Stimulated activated CD8-positive, alpha-beta memory T cell treated with anti-CD3 and anti-CD28 coated beads, Interleukin-7, amount 100 ng/mL, for 48 hours (primary cell): ENCODE measurements around the gene CARD14.

Source experiments
- DNase-seq, 2 donors: peaks; one replicate each; pipeline ENCODE4 v3.0.0-alpha.2; 2020; ENCODE audit warnings: low read depth in 1 of 2; ENCODE audit errors: extremely low read depth in 1 of 2

Gene CARD14

DNA sequence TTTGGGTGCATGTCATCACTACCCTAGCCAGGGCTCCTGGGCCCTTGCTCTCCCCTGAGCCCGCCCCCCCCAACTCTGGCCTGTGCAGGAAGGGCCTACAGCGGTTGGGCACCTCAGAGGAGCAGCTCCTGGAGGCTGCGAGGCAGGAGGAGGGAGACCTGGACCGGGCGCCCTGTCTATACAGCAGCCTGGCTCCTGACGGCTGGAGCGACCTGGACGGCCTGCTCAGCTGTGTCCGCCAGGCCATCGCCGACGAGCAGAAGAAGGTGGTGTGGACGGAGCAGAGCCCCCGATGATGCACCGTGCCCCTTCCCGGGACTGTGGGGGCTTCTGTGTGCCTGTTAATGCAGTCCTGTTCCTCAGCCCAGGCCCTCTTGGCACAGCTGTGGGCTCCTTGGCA lies 38.2 kb downstream of the CARD14 start:
- no peak for DNase-seq

DNA sequence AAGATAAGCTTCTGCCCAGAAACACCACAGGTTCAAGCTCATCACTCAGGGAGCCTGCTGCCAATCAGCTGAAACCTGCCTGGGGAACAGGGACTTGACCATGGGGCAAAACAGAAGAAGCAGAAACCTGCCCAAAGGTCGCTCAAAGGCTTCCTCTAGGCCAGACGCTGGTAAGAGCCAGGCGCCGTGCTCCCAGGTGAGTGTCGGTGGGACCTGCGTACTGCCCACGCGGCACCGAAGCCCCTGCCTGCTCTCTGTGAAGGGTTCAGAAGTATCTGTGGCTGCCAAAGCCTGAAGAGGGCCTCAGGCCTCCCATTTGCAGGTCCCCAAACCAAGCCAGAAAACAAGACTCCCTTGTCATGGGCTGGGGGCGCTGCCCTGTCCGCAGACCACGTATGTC lies 39.9 kb downstream of the CARD14 start:
- DNase-seq, result no peak

DNA sequence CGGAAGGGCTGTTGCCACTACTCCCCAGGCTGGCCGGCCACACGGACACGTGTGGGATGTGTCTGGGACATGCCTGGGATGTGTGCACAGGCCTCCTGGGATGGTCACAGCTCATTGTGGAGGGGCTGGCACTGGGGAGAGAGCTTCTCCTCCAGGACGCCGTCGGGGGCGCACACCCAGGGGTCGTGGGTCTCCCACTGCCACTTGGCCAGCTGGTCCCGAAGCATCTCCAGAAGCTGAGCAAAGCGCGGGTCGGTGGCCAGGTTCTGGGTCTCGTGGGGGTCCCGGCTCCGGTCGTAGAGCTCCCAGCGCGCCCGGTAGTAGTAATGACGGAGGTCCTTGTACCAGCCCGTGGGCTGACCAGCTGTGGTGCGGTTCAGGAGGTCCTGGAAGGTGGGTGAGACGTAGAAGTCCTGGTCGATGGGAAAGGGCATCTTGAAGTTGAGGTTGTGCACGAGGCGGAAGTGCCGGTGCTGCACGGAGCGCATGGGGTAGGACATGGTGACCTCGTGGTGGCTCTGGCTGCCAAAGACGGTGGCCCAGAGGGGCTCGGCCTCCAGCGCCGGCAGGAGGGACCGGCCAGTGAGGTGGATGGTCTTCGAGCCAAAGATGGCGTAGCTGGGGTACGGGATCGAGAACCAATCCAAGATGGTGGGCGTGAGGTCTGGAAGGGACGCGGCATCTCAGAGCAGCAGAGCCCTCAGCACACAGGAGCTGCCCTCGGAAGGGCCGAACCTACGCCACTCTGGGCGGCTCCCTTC lies 40.7 kb downstream of the CARD14 start:
- DNase-seq, result no peak

DNA sequence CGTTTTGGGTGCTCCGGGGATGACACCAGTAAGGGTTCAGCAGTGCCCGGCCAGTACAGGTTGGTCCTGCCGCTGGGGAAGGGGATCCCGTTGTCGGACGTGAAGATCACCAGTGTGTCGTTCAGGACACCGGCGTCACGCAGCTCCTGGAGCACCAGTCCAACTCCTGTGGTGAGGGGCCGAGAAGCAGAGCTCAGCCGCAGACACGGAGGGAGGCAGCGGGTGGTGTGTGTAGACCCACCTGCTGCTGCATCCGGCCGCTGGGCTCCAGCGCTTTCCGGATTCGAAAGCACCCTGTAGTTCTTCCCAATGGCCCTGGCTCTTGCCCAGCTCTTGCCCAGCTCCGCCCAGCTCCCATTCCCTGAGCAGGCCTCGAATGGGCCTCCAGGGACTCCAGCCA lies 42.3 kb downstream of the CARD14 start:
- no peak for DNase-seq

DNA sequence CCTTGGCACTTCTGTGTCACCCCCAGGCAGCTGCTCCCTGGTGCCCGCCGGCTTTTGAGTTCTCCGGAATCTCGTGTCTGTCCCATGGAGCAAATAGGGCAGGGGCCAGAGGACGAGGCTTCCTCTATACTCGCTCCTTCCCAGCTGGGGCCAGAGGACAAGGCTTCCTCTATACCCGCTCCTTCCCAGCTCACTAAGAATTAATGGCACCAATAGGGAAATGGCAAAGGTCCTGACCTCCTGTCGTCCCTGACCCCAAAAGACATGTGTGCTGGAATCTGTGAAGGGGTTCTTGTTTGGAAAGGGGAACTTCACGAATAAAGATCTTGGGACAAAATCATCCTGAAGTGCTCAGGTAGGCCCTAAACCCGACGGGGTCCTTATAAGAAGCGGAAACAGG lies 42.7 kb downstream of the CARD14 start:
- DNase-seq, result no peak

DNA sequence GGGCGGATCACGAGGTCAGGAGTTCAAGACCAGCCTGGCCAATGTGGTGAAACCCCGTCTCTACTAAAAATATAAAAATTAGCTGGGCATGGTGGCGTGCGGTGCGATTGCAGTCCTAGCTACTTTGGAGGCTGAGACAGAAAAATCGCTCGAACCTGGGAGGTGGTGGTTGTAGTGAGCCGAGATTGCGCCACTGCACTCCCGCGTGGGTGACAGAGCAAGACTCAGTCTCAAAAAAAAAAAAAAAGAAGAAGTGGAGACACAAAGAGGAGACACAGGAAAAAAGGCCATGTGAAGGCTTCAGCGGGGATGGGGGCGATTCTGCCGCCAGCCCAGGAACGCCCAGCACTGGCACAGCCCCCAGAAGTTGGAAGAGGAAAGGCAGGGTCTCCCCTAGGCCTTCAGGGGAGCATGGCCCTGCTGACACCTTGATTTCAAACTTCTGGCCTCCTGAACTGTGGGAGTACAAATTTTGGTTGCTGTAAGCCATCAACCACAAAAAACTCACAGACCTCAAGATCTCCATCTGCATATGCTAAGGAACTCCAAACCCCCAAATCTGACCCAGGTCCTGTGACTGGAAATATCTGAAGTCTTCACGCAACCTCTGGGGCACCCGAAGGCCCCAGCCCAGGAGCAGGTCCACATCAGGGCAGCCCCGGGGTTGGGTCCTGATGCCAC lies 43.3 kb downstream of the CARD14 start:
- no peak for DNase-seq

DNA sequence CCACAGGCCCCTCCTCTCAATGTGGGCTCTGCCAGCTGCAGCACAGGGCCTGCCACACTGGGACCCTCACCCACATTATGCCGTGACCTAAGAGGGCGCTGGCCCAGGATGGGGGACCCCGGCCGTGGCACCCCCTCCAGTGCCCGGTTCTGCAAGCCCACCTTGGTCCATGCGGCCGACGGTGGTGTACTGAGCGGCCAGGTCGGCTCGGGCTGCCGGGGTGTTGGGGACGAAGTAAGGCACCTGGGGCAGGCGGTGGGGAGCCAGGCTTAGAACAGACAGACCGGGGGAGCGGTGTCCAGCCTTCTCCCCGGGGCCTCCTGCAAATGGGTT lies 43.8 kb downstream of the CARD14 start:
- no peak for DNase-seq

DNA sequence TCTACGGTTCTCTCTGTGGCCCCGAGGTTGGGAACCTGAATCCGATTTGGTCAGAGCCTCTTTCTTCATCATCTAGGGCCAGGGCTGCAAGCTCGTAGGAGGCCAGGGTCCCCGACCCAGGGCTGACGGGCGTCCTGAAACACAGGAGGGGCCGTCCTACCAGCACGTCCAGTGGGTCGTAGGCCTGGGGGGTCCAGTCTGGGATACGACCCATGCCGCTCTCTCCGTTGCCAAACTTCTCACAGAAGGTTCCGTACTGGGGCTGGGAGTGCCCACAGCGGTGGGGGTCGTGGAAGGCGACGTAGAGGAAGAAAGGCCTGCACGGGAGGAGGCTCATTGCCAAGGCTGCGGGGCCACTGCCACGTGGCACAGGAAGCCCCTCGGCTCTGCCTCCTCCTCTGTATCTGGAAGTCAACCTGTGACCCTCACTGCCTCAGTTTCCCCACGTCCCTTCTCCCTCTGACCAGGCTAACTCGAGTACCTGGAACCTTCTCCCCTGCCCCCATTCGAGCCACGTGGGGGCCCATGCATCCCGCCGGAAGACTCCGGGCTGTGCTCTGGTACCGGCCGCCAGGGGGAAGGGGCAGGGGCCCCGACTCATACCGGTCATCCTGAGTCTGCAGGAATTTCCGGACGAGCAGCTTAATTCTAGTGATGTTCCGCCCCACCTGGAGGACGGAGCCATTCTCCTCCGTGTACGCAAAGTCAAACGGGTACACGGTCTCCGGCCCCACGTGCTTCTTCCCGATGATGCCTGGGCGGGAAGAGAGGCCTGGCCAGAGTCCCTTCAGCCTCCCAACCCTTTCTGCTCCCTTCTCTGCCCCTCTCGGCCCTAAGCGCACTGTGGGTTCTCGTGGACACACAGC lies 44.4 kb downstream of the CARD14 start:
- no peak for DNase-seq

DNA sequence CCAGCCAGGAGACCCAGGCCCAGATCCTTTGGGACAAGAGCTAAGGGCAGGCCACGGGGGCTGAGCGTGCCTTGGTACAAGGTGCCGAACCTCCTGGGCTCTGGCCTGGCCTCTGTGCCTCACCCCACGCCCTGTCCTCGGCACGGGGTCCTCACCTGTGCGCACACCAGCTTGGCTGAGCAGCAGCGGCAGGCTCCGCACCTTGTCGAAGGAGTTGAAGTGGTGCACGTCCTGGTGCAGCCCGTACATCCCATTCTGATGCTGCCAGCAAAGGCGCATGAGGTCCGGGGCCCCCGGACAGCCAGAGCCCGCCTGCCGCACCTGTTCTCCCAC lies 45.0 kb downstream of the CARD14 start:
- no peak for DNase-seq

DNA sequence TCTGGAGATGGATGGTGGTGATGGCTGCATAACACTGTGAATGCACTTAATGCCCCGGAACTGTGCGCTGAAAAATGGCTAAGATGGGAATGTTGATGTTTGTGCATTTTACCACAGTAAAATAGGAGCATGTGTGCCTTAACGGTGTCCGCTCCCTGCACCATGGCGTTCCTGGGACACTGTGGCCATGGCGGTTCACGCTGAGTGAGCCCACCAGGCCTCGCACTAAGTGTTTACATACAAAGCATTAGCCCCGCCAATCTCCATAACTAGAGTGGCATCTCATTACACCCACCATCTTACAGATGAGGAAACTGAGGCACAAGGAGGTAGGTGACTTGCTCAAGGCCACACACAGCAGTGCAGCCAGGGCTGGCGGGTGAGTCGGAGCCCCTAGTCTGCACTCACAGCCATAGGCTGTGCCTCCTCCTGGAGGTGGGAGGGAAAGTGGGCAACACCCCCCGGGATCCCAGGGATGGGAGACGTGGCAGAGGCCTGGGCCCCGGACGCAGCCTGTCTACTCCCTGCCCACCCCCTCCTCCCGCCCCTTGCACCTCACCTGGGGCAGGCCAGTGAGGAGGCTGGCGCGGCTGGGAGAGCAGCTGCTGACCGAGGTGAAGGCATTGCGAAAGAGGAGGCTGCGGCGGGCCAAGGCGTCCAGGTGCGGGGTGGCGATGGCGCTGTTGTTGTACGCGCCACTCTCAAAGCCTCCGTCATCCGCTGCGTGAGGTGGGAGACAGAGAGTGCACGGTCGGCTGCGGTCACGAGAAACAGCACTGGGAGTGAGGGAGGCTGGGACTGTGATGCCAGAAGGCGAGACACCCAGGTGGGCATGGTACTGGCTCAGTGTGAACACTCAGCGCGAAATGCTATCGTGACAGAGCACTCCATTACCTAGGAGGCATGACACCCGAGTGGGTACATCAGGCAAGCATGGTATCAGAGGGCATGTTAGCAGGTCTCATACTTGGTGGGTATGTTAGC lies 46.9 kb downstream of the CARD14 start:
- DNase-seq, result no peak

DNA sequence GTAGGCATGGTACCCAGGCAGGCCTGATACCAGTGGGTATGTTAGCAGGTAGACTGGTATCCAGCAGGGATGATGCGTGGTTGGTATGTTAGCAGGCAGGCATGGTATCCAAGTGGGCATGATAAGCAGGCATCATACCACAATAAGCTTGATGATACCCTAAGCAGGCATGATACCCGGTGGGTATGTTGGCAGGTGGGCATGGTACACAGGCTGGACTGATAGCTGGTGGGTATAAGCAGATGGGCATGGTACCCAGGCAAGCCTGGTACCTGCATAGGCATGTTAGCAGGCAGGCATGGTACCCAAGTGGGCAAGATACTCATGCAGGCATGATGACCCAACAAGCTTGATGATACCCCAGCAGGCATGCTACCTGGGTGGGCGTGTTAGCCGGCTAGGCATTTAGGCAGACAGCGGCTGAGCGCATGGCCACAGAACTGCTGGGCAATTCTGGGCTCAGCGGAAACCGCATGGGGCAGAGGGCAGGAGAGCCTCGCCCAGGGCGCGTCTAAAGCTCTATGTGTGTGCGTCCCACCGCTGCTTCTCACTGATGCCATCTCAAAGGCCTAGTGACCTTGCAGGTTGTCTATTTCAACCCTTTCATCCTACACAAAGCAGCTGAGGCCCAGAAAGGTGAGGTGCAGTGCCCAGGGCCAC lies 48.0 kb downstream of the CARD14 start:
- DNase-seq, result no peak

DNA sequence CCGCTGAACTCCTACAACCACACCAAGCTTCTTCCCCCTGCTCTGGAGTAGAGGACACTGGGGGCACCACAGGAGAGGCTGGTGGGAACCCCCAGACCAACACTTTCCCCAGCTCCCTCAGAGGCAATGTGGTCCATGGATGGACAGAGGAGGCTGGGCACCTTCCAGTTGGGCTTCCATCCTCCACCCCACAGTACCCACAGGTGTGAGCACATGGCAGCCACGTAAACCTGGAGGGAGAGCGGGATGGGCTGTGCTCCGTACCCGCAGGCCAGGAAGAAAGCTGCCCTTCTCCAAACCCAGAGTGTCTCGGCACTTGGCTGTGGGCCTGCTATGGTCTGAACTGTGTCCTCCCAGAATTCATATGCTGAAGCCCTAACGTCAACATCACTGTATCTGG lies 48.6 kb downstream of the CARD14 start:
- no peak for DNase-seq

DNA sequence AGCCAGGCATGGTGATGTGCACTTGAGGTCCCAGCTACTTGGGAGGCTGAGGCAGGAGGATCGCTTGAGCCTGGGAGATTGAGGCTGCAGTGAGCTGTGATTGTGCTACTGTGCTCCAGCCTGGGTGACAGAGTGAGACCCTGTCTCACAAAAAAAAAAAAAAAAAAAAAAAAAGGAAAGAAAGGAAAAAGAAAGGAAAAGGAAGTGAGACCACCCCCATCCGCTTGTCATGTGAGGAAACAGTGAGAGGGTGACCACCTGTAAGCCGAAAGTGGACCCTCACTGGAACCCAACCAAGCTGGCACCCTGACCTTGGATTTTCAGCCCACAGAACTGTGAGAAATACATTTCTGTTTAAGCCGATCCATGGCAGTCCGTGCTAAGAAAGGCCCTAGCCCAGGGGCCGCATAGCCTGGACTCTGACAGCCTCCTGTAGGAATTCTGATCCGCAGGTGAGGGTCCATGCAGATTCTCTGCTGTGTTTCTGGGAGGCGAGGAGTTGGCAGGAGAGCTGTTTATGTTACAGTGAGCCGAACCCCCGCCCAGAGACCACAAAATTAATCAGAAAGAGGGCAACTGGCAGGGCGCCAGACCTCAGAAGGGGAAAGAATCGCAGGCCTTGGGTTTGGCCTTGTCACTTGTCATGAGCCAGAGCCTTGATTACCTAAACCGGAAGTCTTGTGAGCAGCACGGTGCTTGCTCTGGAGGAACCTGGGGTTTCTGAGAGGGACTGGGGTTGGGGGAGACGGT lies 49.4 kb downstream of the CARD14 start:
- peak; percentile 85 to 87 for DNase-seq

DNA sequence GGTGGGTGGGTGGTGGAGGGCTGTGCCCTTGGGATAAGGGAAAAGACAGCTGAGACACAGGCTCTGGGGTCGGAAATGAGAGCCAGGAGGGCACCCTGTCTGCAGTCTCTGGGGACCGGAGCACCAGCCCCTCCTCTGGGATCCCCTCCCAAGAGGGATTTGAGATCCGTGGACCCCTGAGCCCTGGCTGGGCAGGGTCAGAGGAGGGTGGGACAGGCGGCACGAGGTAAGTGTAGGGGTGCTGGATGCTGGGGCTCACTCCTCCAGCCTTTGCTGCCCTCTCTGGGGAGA lies 49.9 kb downstream of the CARD14 start:
- DNase-seq, result no peak

DNA sequence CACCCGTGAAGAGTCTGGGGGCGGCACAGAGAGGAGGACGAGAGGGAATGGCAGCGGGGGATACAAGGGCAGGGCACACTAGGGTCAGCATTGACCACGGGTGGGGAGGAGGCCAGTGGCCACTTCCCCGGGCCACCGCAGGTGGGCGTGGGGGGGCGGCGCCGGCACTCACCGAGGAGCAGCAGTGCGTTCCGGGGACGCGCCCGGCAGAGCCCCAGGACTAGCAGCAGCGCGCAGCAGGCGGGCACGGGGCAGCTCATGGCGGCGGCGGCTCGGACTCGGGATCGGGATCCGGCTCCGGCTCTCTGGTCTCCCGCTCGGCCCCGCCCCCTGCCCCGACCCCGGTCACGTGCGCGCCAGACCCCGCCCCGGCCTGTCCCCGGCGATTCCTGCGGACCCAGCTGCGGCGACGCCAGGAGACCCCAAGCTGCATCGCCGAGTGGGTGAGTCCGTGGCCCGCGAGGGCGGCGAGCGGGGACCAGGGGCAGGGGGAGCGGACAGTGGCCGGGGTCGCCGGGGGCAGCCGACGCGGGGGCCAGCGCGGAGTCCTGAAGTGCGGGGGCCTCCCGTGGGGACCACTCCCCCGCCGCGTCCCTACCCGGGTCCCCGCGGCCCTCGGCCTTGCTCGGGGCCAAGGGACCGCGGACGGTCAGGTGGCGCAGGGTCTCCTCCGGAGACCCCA lies 50.4 kb downstream of the CARD14 start, which contains the start of the genes SGSH and SLC26A11:
SGSH (minus strand) TSS at position 280 of the 682 bp plus-strand sequence; CDS start at position 260, 20 bp downstream.
SLC26A11 (plus strand) TSS at position 374 of the 682 bp plus-strand sequence. CDS start 1,134 bp downstream, outside the sequence.
- DNase-seq, result peak; percentile 26 to 56

DNA sequence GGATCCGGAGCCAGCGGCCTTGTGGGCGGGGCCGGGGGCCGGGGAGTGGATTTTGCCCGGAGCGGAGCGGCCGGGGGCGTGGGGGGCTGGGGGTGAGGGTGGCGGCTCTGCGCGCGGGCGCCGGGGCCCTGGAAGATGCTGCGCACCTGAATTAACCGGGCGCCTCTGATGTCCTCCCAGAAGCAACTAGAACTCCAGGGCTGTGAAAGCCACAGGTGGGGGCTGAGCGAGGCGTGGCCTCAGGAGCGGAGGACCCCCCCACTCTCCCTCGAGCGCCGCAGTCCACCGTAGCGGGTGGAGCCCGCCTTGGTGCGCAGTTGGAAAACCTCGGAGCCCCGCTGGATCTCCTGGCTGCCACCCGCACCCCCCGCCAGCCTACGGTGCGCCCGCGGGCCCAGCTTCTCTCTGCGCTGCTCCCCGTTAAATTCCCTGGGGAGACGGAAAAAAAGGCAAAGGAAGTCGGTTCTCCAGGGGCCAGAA lies 50.9 kb downstream of the CARD14 start:
- DNase-seq, result no peak

DNA sequence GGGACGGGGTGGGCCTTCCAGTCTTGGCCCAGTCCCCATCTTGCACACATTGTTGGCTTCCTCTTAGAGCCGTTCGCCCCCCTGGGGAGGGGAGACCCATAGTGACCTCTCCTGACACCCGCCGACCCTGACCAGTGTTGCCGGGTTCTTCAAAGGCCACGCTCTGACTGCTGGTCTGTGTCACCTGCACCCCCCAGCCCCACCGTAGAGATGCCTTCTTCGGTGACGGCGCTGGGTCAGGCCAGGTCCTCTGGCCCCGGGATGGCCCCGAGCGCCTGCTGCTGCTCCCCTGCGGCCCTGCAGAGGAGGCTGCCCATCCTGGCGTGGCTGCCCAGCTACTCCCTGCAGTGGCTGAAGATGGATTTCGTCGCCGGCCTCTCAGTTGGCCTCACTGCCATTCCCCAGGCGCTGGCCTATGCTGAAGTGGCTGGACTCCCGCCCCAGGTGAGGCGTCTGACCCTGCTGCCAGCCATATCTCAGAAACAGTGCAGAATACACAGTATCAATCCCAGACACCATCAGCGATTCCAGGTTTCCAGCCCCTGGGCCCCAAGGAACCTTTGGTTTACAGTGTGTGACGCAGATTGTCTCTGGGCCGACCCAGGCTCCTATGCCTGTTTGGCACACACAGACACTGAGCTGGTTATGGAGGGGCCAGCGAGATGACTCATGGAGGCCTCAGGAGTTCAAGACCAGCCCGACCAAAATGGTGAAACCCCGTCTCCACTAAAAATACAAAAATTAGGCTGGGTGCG lies 51.7 kb downstream of the CARD14 start:
- DNase-seq, result no peak
